H1 (cell line): Measurements from ENCODE around the gene DFFB. TPM values are rescaled to one million over a fixed set of nuclear protein-coding genes. Genes with fewer than 3 reads are reported as not detected.

Experiments
- CTCF ChIA-PET: fragments of 300-600 bp; sonication (Branson Sonifier 250); formaldehyde crosslinking; loops from one replicate; lab custom pipeline; 2021; ENCODE audit not compliant: partially characterized antibody; lab: Charles Lee
- POLR2A ChIA-PET: fragments of 300-600 bp; sonication (Branson Sonifier 250); formaldehyde crosslinking; loops from one replicate; lab custom pipeline; 2021; ENCODE audit warnings: inconsistent platforms; ENCODE audit not compliant: partially characterized antibody; lab: Charles Lee
- DNase-seq, 2 experiments: peaks; one replicate each; pipeline versions ENCODE4 v3.0.0 to v3.0.0-alpha.2; 2010 to 2022; ENCODE audit warnings: low spot score in 2 of 2, low read depth in 1 of 2, mixed read lengths in 1 of 2
- FAIRE-seq: peaks from 2 replicates; lab custom pipeline; 2011; peaks lifted over from hg19 to GRCh38; lab: Jason Lieb, UNC
- H2AFZ ChIP-seq: 2 replicates; pipeline ENCODE4 v1.8.1; 2012; ENCODE audit warnings: low read length, inconsistent platforms
- H2AK5ac ChIP-seq: 2 replicates; pipeline ENCODE4 v1.6.1; 2013; ENCODE audit warnings: low read depth, low read length
- H2BK120ac ChIP-seq: replicated peaks from 2 replicates; pipeline ENCODE3; 2013; ENCODE audit warnings: low read depth, low read length, inconsistent platforms
- H2BK12ac ChIP-seq: 2 replicates; pipeline ENCODE4 v1.6.1; 2013; ENCODE audit warnings: low read depth, low read length
- H2BK15ac ChIP-seq: 2 replicates; pipeline ENCODE4 v1.6.1; 2013; ENCODE audit warnings: low read length
- H2BK20ac ChIP-seq: 2 replicates; pipeline ENCODE4 v1.6.1; 2013; ENCODE audit warnings: low read length
- H2BK5ac ChIP-seq: 2 replicates; pipeline ENCODE4 v1.6.1; 2013; ENCODE audit warnings: low read depth, low read length
- H3K14ac ChIP-seq: 2 replicates; pipeline ENCODE4 v1.6.1; 2013; ENCODE audit warnings: inconsistent platforms; ENCODE audit not compliant: insufficient read length
- H3K18ac ChIP-seq: 2 replicates; pipeline ENCODE4 v1.6.1; 2013; ENCODE audit warnings: low read length; ENCODE audit errors: extremely low read depth
- H3K23ac ChIP-seq: 2 replicates; pipeline ENCODE4 v1.6.1; 2013; ENCODE audit warnings: inconsistent platforms; ENCODE audit not compliant: insufficient read length
- H3K23me2 ChIP-seq: 2 replicates; pipeline ENCODE4 v1.6.1; 2013; ENCODE audit warnings: low read depth, low read length
- H3K27ac ChIP-seq: 2 replicates; pipeline ENCODE4 v1.6.1; 2011; ENCODE audit warnings: low read depth, low read length, inconsistent platforms
- H3K27me3 ChIP-seq, 4 experiments: replicated peaks in 1 of 4; 1 replicate in 1 of 4; 2 replicates in 3 of 4; pipeline versions ENCODE4 v1.6.1 to v1.8.1; 2011 to 2013; ENCODE audit warnings: low read length in 3 of 4, mild to moderate bottlenecking in 3 of 4, inconsistent platforms in 2 of 4, mixed read lengths in 2 of 4, moderate library complexity in 1 of 4; ENCODE audit not compliant: control insufficient read depth in 3 of 4, insufficient read depth in 3 of 4; ENCODE audit errors: extremely low read depth in 1 of 4
- H3K36me3 ChIP-seq, 4 experiments: 2 replicates each; pipeline versions ENCODE4 v1.6.1 to v1.8.1; 2011 to 2013; ENCODE audit warnings: mild to moderate bottlenecking in 4 of 4, low read length in 3 of 4, moderate library complexity in 2 of 4, control low read depth in 1 of 4, inconsistent platforms in 1 of 4; ENCODE audit not compliant: insufficient read depth in 4 of 4, control insufficient read depth in 2 of 4
- H3K4ac ChIP-seq: replicated peaks from 2 replicates; pipeline ENCODE3; 2013; ENCODE audit warnings: low read length, low read depth, mixed read lengths, inconsistent platforms; ENCODE audit not compliant: insufficient read length
- H3K4me1 ChIP-seq, 4 experiments: replicated peaks in 1 of 4; 1 replicate in 1 of 4; 2 replicates in 3 of 4; pipeline versions ENCODE4 v1.6.1 to v1.8.1; 2011 to 2013; ENCODE audit warnings: low read length in 3 of 4, inconsistent platforms in 2 of 4, mixed read lengths in 1 of 4; ENCODE audit not compliant: insufficient read depth in 4 of 4, control insufficient read depth in 3 of 4
- H3K4me2 ChIP-seq, 2 experiments: 2 replicates each; pipeline versions ENCODE4 v1.6.1 to v1.8.1; 2011 to 2013; ENCODE audit warnings: low read depth in 2 of 2, low read length in 2 of 2, control low read depth in 1 of 2, inconsistent platforms in 1 of 2, mild to moderate bottlenecking in 1 of 2; ENCODE audit not compliant: insufficient read depth in 1 of 2
- H3K4me3 ChIP-seq, 4 experiments: fragments of 200-600, 300-600 bp in 1 of 4; sonication (generic), shearing (Covaris generic), sonication (Bioruptor Twin) in 1 of 4; 2 replicates each; pipeline versions ENCODE4 v1.5.1 to v1.8.1; 2011 to 2016; ENCODE audit warnings: low read length in 4 of 4, low read depth in 3 of 4, control low read depth in 2 of 4, inconsistent platforms in 2 of 4, mild to moderate bottlenecking in 2 of 4, mixed read lengths in 1 of 4, moderate library complexity in 1 of 4; ENCODE audit not compliant: insufficient read depth in 2 of 4; ENCODE audit errors: extremely low read depth in 1 of 4
- H3K56ac ChIP-seq: replicated peaks from 2 replicates; pipeline ENCODE3; 2013; ENCODE audit warnings: low read depth, mild to moderate bottlenecking, mixed read lengths, low read length, inconsistent platforms; ENCODE audit not compliant: insufficient read length
- H3K79me1 ChIP-seq: 2 replicates; pipeline ENCODE4 v1.6.1; 2013; ENCODE audit warnings: low read depth, low read length, control low read depth
- H3K79me2 ChIP-seq, 2 experiments: 2 replicates each; pipeline versions ENCODE4 v1.6.1 to v1.8.1; 2012 to 2013; ENCODE audit warnings: low read length in 2 of 2, mild to moderate bottlenecking in 2 of 2, inconsistent platforms in 1 of 2; ENCODE audit not compliant: insufficient read depth in 2 of 2, control insufficient read depth in 1 of 2
- H3K9ac ChIP-seq, 4 experiments: replicated peaks in 1 of 4; 1 replicate in 1 of 4; 2 replicates in 3 of 4; pipeline versions ENCODE4 v1.6.1 to v1.8.1; 2011 to 2013; ENCODE audit warnings: low read depth in 3 of 4, low read length in 3 of 4, control low read depth in 2 of 4, mild to moderate bottlenecking in 2 of 4, moderate library complexity in 2 of 4, inconsistent platforms in 1 of 4; ENCODE audit errors: extremely low read depth in 1 of 4
- H3K9me3 ChIP-seq, 2 experiments: 2 replicates each; pipeline versions ENCODE4 v1.6.1 to v1.8.1; 2012 to 2013; ENCODE audit warnings: mild to moderate bottlenecking in 2 of 2, moderate library complexity in 2 of 2, control low read depth in 1 of 2, inconsistent platforms in 1 of 2, low read depth in 1 of 2, low read length in 1 of 2, mixed read lengths in 1 of 2; ENCODE audit not compliant: insufficient read depth in 2 of 2
- H4K20me1 ChIP-seq, 2 experiments: replicated peaks in 1 of 2; 2 replicates each; pipeline versions ENCODE3 to v1.8.1; 2011 to 2013; ENCODE audit warnings: inconsistent platforms in 2 of 2, low read length in 2 of 2, mild to moderate bottlenecking in 1 of 2; ENCODE audit not compliant: insufficient read depth in 2 of 2, control insufficient read depth in 1 of 2
- H4K5ac ChIP-seq: 2 replicates; pipeline ENCODE4 v1.6.1; 2013; ENCODE audit warnings: low read length, low read depth, mixed read lengths, inconsistent platforms; ENCODE audit not compliant: insufficient read length
- H4K8ac ChIP-seq: 2 replicates; pipeline ENCODE4 v1.8.0; 2013; ENCODE audit warnings: mild to moderate bottlenecking, moderate library complexity, low read length, inconsistent platforms; ENCODE audit not compliant: insufficient read depth; ENCODE audit errors: extremely low read depth
- H4K91ac ChIP-seq: replicated peaks from 2 replicates; pipeline ENCODE3; 2013; ENCODE audit warnings: low read length, mixed read lengths, inconsistent platforms; ENCODE audit not compliant: insufficient read length
- JUND ChIP-seq: IDR thresholded peaks from 2 replicates; pipeline ENCODE4 v1.6.1; 2011; ENCODE audit warnings: mild to moderate bottlenecking, improper control_type of control experiment, low read length
- WGBS, 2 experiments: shearing (Covaris generic) in 1 of 2; methylation state at CpG; one replicate each; pipeline versions ENCODE4 v1.1.6 to v1.1.7; 2013 to 2015; ENCODE audit warnings: low lambda C conversion rate in 2 of 2, mixed read lengths in 2 of 2, inconsistent platforms in 1 of 2, low coverage in 1 of 2, missing lambda C conversion rate in 1 of 2; ENCODE audit not compliant: insufficient replicate concordance in 2 of 2, insufficient coverage in 1 of 2, insufficient read length in 1 of 2; ENCODE audit errors: extremely low coverage in 1 of 2, missing lambda C conversion rate in 1 of 2; 5-methylcytosine and 5-hydroxymethylcytosine counted together
- polyA plus RNA-seq, 7 experiments: library from polyadenylated mRNA; depleted of rRNA in 3 of 7; stranded (reverse) in 5 of 7; unstranded in 2 of 7; fragments of >200 nt in 5 of 7; fragments of 200-250 nt in 2 of 7; gene quantifications; 1 replicate in 5 of 7; 2 replicates in 1 of 7; 4 replicates in 1 of 7; pipeline versions ENCODE4 v1.2.1 to v1.2.3, GENCODE V29; 2011 to 2013; ENCODE audit warnings: missing spikeins in 2 of 7, mixed read lengths in 2 of 7
- total RNA-seq: library from RNA; stranded (reverse); fragmentation: NEBNext Ultra II Directional; extraction: Animal tissue kit (Norgen Biotek cat#: 25700); gene quantifications from 2 replicates; pipeline ENCODE4 v1.2.1, GENCODE V29; 2021

The DFFB gene
- total and polyA plus RNA-seq, 2 of the 8 experiments (the other 6 are each of a cell fraction or from before 2014, with no cell fraction given) = 8.6 to 11.9 TPM

DNA sequence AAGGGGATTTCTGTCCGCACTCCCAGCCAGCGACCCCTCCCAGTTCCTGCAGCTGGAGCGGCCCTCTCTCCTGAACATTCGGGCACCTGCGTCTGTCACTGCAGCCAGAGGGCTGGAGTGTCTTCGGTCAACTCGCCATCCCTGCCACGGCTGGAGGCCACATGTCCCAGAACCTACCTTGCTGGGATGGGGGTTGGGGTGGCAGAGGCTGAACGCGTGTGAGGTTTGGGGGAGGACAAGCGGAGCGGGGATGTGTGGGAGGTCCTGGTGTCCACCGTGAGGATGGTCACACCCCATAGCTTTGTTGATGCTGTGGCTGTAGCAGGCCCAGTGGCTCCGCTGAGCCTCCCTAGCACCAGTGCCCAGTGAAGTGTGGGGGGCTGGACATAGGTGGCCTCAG is 57.6 kb downstream of the DFFB start:
- no peak overlapping the region for H3K56ac ChIP-seq
- no peak overlapping the region for H4K8ac ChIP-seq
- no peak overlapping the region for H3K4me3 ChIP-seq
- H3K27ac ChIP-seq = no peak overlapping the region
- H3K4me2 ChIP-seq = no peak overlapping the region
- H3K23me2 ChIP-seq = no peaks in the 10 kb centered on the region
- H2BK15ac ChIP-seq = no peak overlapping the region
- DNase-seq (no peak), FAIRE-seq (no peak)
- no peak overlapping the region for H3K18ac ChIP-seq
- no peaks in the 10 kb centered on the region; a peak in 1 of 7 replicates for H3K27me3 ChIP-seq
- H3K79me2 ChIP-seq = no peaks in the 10 kb centered on the region
- no peaks in the 10 kb centered on the region for H4K20me1 ChIP-seq
- no peak for TF ChIP-seq JUND
- H2BK120ac ChIP-seq = no peak overlapping the region
- H3K36me3 ChIP-seq = no peaks in the 10 kb centered on the region
- H4K91ac ChIP-seq = no peak overlapping the region
- no peaks in the 10 kb centered on the region for H3K79me1 ChIP-seq
- no peak overlapping the region for H3K4ac ChIP-seq
- no peak overlapping the region for H2BK5ac ChIP-seq
- H2BK20ac ChIP-seq = no peak overlapping the region
- H3K23ac ChIP-seq = no peak overlapping the region
- peaks cover 4% of the 10 kb centered on the region in 2 experiments; a peak in 2 of 4 replicates for H3K9me3 ChIP-seq
- H2AK5ac ChIP-seq = no peak overlapping the region
- ChIA-PET CTCF (interaction anchor here (0.6 kb wide), 1 partner anchor 139 kb away, joined by 3 read pairs; no protein-coding TSS in a partner anchor), POLR2A (no interaction called here)
- H2AFZ ChIP-seq = no peak overlapping the region
- peaks cover 0 to 8% (median 4%) of the 10 kb centered on the region in 4 experiments; a peak in 4 of 7 replicates for H3K4me1 ChIP-seq
- no peak overlapping the region for H3K14ac ChIP-seq
- H4K5ac ChIP-seq = no peak overlapping the region
- WGBS, 2 experiments = 86% methylated on average over 6 of the region's 14 CpGs; no CpG with 5 or more reads in 1 of the 2 experiments
- no peak overlapping the region for H2BK12ac ChIP-seq
- no peak overlapping the region for H3K9ac ChIP-seq
